K562 (cell line): ENCODE results near the gene MYO16. TPM values are rescaled to one million over a fixed set of nuclear protein-coding genes. Genes with fewer than 3 reads are reported as not detected.

Experiments
- BCL6 ChIP-seq: fragments of 250-450 bp; sonication (Bioruptor Pico); IDR thresholded peaks from 2 replicates; pipeline ENCODE4 v1.4.0; 2020
- E2F3 ChIP-seq: fragments of 250-450 bp; sonication (Bioruptor Pico); IDR thresholded peaks from 2 replicates; pipeline ENCODE4 v1.4.0; 2020; ENCODE audit warnings: mild to moderate bottlenecking
- ERF ChIP-seq: fragments of 450-650 bp; formaldehyde crosslinking; IDR thresholded peaks from 2 replicates; pipeline ENCODE4 v1.4.0; 2020; ENCODE audit warnings: mild to moderate bottlenecking, mixed read lengths
- HDAC8 ChIP-seq: fragments of 450-650 bp; IDR thresholded peaks from 2 replicates; pipeline ENCODE4 v1.6.1; 2016; ENCODE audit warnings: mild to moderate bottlenecking, missing genetic modification characterization, moderate library complexity, missing compliant biosample characterization
- KLF16 ChIP-seq: IDR thresholded peaks from 2 replicates; pipeline ENCODE4 v1.6.1; 2016; ENCODE audit warnings: antibody characterized with exemption
- LCOR ChIP-seq: sonication (generic); formaldehyde crosslinking; IDR thresholded peaks from 2 replicates; pipeline ENCODE4 v1.8.0; 2022; ENCODE audit warnings: mild to moderate bottlenecking, missing genetic modification reagents
- NR2C1 ChIP-seq, 2 experiments: fragments of 450-650 bp; IDR thresholded peaks; 2 replicates each; pipeline ENCODE4 v1.6.1; 2017; ENCODE audit warnings: mild to moderate bottlenecking in 2 of 2, antibody characterized with exemption in 1 of 2, inconsistent platforms in 1 of 2, missing compliant biosample characterization in 1 of 2, missing genetic modification characterization in 1 of 2
- SMARCE1 ChIP-seq: fragments of 450-650 bp; IDR thresholded peaks from 2 replicates; pipeline ENCODE4 v1.7.1; 2016; ENCODE audit warnings: mild to moderate bottlenecking
- TCF3 ChIP-seq: sonication (generic); formaldehyde crosslinking; IDR thresholded peaks from 2 replicates; pipeline ENCODE4 v1.4.0; 2020; ENCODE audit warnings: mild to moderate bottlenecking, missing genetic modification reagents
- ZC3H4 ChIP-seq: sonication (generic); formaldehyde crosslinking; IDR thresholded peaks from 2 replicates; pipeline ENCODE4 v1.9.0; 2021; ENCODE audit warnings: missing genetic modification reagents, borderline replicate concordance
- polyA plus RNA-seq, 8 experiments: library from polyadenylated mRNA; depleted of rRNA in 4 of 8; stranded (reverse) in 5 of 8; unstranded in 3 of 8; fragments of >200 nt; fragmentation: Nextera tagmentation in 2 of 8; fragmentation: Illumina TruSeq in 1 of 8; extraction: Ambion mirVana in 2 of 8; extraction: Trizol in 1 of 8; gene quantifications; 2 replicates each; pipeline versions ENCODE4 v1.2.1 to v1.2.3, GENCODE V29; 2011 to 2014; ENCODE audit warnings: inconsistent platforms in 1 of 8, missing spikeins in 1 of 8
- total RNA-seq, 7 experiments: library from RNA; depleted of rRNA in 6 of 7; stranded (reverse); fragments of >200 nt in 6 of 7; fragmentation: Illumina TruSeq in 2 of 7; extraction: Trizol in 2 of 7; gene quantifications; 2 replicates each; pipeline versions ENCODE4 v1.2.1 to v1.2.3, GENCODE V29; 2011 to 2021; ENCODE audit warnings: low replicate concordance in 1 of 7
- TF ChIP-seq, protein P1 (sequence below): fragments of 250-450 bp; sonication (Bioruptor Pico); IDR thresholded peaks from 2 replicates; pipeline ENCODE4 v1.8.0; 2021; ENCODE audit warnings: moderate library complexity, mild to moderate bottlenecking, inconsistent platforms
- TF ChIP-seq, protein P2 (sequence below): fragments of 450-650 bp; IDR thresholded peaks from 2 replicates; pipeline ENCODE4 v1.6.1; 2017; ENCODE audit warnings: antibody characterized with exemption, mild to moderate bottlenecking
- TF ChIP-seq, protein P3 (sequence below): fragments of 450-650 bp; formaldehyde crosslinking; IDR thresholded peaks from 2 replicates; pipeline ENCODE4 v1.4.0; 2020; ENCODE audit warnings: mild to moderate bottlenecking
- TF ChIP-seq, protein P4 (sequence below): fragments of 450-650 bp; conservative IDR thresholded peaks from 2 replicates; pipeline ENCODE4 v1.6.1; 2016; ENCODE audit warnings: missing genetic modification characterization, low read depth, mild to moderate bottlenecking, control low read depth, missing compliant biosample characterization

Gene MYO16
- total and polyA plus RNA-seq, 9 of the 15 experiments (the other 6 are each of a cell fraction or from before 2014, with no cell fraction given): 4.3 to 45.7 (median 12.1) TPM

DNA sequence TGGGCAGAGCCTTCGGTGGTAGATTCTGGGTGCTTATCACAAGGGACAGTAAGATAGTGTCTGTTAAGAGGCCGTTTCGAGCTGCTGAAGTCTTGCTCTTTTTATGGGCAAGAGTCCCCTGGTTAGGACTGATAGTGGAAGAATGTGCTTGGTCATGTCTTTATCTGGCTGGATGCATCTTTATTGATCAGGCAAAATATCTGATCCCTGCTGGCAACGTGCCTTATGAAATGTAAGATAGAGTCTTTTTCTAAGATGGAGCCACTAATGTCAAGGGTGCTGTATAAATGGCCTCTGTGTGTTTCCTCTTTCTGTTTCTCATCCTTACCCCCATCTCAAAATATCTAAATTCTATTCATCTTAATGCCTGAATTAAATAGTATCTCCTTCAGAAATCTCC lies 53.3 kb downstream of the MYO16 start (continued):
- TF ChIP-seq, protein P1, sequence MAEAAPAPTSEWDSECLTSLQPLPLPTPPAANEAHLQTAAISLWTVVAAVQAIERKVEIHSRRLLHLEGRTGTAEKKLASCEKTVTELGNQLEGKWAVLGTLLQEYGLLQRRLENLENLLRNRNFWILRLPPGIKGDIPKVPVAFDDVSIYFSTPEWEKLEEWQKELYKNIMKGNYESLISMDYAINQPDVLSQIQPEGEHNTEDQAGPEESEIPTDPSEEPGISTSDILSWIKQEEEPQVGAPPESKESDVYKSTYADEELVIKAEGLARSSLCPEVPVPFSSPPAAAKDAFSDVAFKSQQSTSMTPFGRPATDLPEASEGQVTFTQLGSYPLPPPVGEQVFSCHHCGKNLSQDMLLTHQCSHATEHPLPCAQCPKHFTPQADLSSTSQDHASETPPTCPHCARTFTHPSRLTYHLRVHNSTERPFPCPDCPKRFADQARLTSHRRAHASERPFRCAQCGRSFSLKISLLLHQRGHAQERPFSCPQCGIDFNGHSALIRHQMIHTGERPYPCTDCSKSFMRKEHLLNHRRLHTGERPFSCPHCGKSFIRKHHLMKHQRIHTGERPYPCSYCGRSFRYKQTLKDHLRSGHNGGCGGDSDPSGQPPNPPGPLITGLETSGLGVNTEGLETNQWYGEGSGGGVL (CRISPR knock-in tag): peak; percentile 55; the same call in 1 of the 2 replicates
- no peak for TF ChIP-seq LCOR (CRISPR knock-in tag)
- TF ChIP-seq ZC3H4: no peak
- TF ChIP-seq TCF3 (CRISPR knock-in tag): peak; percentile 39; the same call in 1 of the 2 replicates
- no peak for TF ChIP-seq NR2C1 (IDR thresholded peaks at IDR 0.05)
- TF ChIP-seq NR2C1 (tag; IDR thresholded peaks at IDR 0.05): peak; percentile 80
- TF ChIP-seq E2F3 (CRISPR knock-in tag): 0 out of 2 replicates have a peak, but pooled peaks have one; percentile 52
- TF ChIP-seq SMARCE1: 0 out of 2 replicates have a peak, but pooled peaks have one; percentile 24
- peak; percentile 92 for TF ChIP-seq ERF
- TF ChIP-seq, protein P2, sequence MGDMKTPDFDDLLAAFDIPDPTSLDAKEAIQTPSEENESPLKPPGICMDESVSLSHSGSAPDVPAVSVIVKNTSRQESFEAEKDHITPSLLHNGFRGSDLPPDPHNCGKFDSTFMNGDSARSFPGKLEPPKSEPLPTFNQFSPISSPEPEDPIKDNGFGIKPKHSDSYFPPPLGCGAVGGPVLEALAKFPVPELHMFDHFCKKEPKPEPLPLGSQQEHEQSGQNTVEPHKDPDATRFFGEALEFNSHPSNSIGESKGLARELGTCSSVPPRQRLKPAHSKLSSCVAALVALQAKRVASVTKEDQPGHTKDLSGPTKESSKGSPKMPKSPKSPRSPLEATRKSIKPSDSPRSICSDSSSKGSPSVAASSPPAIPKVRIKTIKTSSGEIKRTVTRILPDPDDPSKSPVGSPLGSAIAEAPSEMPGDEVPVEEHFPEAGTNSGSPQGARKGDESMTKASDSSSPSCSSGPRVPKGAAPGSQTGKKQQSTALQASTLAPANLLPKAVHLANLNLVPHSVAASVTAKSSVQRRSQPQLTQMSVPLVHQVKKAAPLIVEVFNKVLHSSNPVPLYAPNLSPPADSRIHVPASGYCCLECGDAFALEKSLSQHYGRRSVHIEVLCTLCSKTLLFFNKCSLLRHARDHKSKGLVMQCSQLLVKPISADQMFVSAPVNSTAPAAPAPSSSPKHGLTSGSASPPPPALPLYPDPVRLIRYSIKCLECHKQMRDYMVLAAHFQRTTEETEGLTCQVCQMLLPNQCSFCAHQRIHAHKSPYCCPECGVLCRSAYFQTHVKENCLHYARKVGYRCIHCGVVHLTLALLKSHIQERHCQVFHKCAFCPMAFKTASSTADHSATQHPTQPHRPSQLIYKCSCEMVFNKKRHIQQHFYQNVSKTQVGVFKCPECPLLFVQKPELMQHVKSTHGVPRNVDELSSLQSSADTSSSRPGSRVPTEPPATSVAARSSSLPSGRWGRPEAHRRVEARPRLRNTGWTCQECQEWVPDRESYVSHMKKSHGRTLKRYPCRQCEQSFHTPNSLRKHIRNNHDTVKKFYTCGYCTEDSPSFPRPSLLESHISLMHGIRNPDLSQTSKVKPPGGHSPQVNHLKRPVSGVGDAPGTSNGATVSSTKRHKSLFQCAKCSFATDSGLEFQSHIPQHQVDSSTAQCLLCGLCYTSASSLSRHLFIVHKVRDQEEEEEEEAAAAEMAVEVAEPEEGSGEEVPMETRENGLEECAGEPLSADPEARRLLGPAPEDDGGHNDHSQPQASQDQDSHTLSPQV: peak; percentile 96
- peak; percentile 88 for TF ChIP-seq BCL6 (CRISPR knock-in tag)
- TF ChIP-seq, protein P3, sequence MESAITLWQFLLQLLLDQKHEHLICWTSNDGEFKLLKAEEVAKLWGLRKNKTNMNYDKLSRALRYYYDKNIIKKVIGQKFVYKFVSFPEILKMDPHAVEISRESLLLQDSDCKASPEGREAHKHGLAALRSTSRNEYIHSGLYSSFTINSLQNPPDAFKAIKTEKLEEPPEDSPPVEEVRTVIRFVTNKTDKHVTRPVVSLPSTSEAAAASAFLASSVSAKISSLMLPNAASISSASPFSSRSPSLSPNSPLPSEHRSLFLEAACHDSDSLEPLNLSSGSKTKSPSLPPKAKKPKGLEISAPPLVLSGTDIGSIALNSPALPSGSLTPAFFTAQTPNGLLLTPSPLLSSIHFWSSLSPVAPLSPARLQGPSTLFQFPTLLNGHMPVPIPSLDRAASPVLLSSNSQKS (CRISPR knock-in tag): 0 out of 2 replicates have a peak, but pooled peaks have one; percentile 69
- TF ChIP-seq, protein P4, sequence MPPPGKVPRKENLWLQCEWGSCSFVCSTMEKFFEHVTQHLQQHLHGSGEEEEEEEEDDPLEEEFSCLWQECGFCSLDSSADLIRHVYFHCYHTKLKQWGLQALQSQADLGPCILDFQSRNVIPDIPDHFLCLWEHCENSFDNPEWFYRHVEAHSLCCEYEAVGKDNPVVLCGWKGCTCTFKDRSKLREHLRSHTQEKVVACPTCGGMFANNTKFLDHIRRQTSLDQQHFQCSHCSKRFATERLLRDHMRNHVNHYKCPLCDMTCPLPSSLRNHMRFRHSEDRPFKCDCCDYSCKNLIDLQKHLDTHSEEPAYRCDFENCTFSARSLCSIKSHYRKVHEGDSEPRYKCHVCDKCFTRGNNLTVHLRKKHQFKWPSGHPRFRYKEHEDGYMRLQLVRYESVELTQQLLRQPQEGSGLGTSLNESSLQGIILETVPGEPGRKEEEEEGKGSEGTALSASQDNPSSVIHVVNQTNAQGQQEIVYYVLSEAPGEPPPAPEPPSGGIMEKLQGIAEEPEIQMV (tag): 0 out of 2 replicates have a peak, but pooled peaks have one; percentile 36
- 0 out of 2 replicates have a peak, but pooled peaks have one; percentile 23 for TF ChIP-seq KLF16
- TF ChIP-seq HDAC8: no peak
